Breast epithelium (tissue), 3 donors: ENCODE results near the gene DCLK1.

Source experiments
- POLR2A ChIP-seq: fragments of 450-650 bp; IDR thresholded peaks from one replicate; pipeline ENCODE4 v1.6.1; 2016; ENCODE audit warnings: antibody characterized with exemption, mild to moderate bottlenecking, moderate library complexity
- POLR2AphosphoS5 ChIP-seq, 3 donors: sonication (generic); formaldehyde crosslinking; IDR thresholded peaks; one replicate each; pipeline ENCODE4 v1.6.1; 2017; ENCODE audit warnings: antibody characterized with exemption in 3 of 3
- TF ChIP-seq, protein P1 (sequence below), 3 donors: fragments of 450-650 bp; IDR thresholded peaks; one replicate each; pipeline ENCODE4 v1.5.1; 2016 to 2017; ENCODE audit warnings: antibody characterized with exemption in 3 of 3, mild to moderate bottlenecking in 3 of 3, moderate library complexity in 3 of 3

DNA sequence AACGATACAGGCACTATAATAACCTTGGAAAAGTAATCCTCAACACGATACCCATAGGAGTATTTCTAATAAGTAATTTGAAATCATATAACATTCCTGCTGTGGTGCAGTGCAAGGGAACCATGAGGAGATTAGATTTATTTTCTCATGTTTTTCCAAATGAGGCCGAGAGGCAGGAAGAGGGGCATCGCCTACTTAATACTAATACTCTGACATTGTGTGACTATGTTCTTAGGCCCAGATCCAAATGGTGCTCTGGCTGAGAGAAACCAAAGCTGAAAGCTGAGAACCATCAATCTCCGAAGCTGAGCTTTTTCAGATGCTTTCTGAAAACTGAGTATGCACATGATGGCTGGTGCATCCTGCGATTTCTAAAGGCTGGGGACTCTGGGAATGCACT, 406.7 kb downstream of the DCLK1 start:
- TF ChIP-seq, protein P1, sequence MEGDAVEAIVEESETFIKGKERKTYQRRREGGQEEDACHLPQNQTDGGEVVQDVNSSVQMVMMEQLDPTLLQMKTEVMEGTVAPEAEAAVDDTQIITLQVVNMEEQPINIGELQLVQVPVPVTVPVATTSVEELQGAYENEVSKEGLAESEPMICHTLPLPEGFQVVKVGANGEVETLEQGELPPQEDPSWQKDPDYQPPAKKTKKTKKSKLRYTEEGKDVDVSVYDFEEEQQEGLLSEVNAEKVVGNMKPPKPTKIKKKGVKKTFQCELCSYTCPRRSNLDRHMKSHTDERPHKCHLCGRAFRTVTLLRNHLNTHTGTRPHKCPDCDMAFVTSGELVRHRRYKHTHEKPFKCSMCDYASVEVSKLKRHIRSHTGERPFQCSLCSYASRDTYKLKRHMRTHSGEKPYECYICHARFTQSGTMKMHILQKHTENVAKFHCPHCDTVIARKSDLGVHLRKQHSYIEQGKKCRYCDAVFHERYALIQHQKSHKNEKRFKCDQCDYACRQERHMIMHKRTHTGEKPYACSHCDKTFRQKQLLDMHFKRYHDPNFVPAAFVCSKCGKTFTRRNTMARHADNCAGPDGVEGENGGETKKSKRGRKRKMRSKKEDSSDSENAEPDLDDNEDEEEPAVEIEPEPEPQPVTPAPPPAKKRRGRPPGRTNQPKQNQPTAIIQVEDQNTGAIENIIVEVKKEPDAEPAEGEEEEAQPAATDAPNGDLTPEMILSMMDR (IDR thresholded peaks at IDR 0.05), result no peak
- TF ChIP-seq POLR2A (no peak), POLR2AphosphoS5 (IDR thresholded peaks at IDR 0.05) (no peak)
